ENCODE results near the gene SRMS.

SRMS gene

DNA sequence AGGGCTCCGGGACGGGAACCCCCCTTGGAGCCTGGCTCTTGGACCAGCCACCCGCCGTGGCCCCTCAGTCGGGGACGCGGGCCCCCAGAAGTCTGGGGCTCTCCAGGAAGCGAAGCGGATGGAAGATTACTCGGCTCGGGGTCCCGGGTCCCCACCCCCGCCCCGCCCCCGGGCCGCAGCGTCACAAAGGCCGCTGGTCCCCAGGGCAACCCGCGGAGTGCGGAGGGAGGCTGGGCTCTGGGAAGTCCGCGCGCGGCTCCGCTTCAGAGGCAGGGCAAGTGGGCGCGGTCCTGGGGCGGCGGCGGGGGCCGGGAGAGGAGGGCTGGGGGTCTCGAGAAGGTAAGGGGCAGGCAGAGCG lies 6.4 kb upstream of the SRMS start, which contains the start of gene FNDC11:
FNDC11 (plus strand) TSS at position 227 of the 358 bp plus-strand sequence. CDS start 1,505 bp downstream, outside the sequence.
- in situ Hi-C loops (cut with MboI; ENCODE audit: low sequenced_read_pairs): no loop called here

DNA sequence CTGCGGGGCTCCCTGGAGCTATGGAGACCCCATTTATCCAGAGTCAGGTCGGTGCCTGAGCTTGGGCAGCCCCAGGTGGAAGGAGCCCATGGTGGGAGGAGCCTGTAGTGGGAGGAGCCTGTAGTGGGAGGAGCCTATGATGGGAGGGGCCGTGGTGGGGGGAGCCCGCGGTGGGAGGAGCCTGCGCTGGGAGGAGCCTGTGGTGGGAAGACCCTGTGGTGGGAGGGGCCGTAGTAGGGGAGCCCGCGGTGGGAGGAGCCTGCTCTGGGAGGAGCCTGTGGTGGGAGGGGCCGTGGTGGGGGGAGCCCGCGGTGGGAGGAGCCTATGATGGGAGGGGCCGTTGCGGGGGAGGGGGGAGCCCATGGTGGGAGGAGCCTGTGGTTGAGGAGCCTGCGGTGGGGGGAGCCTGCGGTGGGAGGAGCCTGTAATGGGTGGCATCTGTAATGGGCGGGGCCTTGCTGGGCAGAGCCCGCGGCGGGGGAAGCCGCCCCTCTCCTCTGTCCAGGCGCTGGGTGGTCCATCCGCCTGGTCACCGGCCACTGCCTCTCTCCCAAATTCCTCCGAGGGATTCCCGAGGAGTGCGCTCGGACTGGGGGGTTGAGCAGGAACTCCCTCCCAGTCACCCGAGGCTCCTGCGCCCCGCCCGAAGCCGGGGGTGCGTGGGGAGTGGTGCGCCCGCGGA lies 5.8 kb upstream of the SRMS start:
- in situ Hi-C loops (cut with MboI; ENCODE audit: low sequenced_read_pairs): no loop called here

DNA sequence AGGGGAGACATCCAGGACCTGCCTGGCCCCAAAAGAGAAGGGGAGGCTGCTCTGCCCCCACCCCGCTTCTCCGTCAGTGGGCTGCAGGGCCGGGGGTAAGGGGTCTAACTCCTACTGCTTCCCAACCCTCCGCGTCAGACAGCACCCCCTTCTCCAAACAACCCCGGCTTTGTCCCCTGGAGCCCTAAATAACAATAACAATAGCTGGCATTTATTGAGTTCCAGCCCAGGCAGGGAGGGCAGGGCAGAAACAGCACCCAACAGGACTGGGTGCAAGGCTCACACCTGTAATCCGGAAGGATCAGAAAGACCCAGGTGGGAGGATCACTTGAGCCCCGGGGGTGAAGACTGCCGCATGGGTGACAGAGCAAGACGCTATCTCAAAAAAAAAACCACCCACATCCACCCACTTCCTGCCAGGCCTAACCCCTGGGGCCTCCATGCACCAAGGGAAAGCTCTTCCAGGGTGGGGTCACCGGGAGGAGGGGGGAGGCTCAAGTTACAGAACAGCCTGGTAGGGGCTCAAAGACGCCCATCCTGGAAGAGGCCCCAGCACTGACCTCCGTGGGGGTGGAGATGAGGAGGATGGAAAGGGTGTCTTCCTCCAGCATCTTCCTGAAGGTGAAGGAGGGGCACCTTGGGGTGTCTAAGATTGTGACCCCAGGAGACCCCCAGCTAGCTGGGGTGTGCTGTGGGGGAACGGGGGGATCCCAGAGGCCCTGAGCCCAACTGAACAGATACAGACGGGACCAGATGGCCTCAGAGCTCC lies 5.1 kb upstream of the SRMS start:
- in situ Hi-C loops (cut with MboI; ENCODE audit: low sequenced_read_pairs): no loop called here

DNA sequence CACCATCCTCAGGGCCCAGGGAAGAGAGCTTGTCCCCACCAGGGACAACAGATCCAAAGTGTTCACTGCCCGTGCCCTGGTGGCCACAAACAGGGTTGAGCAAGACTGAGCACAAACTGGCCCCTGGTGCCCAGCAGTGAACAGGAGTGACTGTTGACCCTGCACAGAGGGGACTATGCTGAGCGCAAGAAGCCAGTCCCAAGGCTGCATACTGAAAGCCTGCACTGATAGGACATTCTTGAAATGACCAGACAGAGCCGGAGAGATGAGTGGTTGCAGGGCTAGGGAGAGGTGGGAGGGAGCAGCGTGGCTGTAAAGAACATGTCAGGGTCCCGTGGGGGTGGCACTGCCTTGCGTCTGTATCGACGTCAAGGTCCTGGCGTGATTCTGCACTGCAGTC lies 3.5 kb upstream of the SRMS start:
- in situ Hi-C loops (cut with MboI; ENCODE audit: low sequenced_read_pairs): no loop called here

DNA sequence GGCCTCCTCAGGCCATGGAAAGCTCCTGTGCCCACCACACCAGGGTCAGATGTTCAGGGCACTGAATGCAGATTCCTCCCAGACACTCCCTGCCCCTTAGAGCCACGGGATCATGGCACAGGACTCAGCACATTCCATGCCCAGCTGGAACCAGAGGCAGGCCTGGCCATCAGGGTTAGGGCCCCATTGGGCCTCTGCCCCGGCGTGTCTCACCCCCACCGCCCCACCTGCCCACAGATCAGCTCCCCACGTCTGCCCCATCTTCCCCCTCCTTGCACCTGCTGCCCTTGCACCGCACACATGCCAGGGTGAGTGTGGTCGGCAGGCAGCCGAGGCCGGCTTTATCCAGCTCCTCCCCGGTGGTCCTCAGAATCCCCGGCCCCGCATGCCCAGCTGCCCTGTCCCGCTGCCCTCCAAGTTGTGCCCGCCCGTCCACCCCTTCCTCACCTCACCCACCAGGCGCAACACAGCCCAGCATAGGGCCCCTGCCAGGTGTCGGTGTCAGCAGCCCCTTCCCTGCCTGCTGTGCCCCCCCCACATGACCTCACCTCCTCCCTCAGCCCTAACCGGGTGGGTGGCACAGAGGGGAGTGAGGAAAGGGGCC lies 2.2 kb upstream of the SRMS start:
- in situ Hi-C loops (cut with MboI; ENCODE audit: low sequenced_read_pairs): no loop called here

DNA sequence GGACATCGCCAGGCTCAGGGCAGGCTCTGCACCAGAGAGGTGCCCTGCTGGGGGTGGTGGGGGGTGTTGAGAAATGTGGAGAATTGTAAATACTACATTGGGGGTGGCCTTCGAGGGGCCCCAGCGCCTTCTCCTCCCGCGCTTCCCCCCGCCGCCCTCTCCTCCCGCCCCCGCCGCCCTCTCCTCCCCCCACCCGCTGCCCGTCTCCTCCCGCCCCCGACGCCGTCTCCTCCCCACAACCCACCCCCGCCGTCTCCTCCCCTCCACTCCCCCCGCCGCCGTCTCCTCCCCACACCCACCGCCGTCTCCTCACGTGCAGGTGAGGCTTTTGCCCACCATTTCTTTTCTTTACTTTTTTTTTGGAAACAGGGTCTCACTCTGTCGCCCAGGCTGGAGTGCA lies 1.5 kb upstream of the SRMS start:
- in situ Hi-C loops (cut with MboI; ENCODE audit: low sequenced_read_pairs): no loop called here

DNA sequence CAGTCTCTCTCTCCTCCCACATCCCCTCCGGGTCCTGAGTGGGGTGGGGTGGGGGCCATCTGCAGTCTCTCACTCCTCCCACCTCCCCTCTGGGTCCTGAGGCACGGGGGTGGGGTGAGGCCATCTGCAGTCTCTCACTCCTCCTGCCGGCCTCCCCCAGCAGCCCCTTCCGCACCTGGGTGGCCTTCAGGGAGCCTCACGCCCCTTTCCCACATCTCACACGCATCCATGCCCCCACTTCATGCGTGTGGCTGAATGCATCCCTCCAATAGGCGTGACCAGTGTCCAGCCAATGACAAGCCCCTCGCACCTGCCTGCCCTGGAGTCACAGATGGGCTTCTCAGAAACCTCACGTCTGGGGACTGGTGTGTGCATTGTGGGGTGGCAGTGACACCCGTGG lies 993 bp upstream of the SRMS start:
- in situ Hi-C loops (cut with MboI; ENCODE audit: low sequenced_read_pairs): no loop called here

DNA sequence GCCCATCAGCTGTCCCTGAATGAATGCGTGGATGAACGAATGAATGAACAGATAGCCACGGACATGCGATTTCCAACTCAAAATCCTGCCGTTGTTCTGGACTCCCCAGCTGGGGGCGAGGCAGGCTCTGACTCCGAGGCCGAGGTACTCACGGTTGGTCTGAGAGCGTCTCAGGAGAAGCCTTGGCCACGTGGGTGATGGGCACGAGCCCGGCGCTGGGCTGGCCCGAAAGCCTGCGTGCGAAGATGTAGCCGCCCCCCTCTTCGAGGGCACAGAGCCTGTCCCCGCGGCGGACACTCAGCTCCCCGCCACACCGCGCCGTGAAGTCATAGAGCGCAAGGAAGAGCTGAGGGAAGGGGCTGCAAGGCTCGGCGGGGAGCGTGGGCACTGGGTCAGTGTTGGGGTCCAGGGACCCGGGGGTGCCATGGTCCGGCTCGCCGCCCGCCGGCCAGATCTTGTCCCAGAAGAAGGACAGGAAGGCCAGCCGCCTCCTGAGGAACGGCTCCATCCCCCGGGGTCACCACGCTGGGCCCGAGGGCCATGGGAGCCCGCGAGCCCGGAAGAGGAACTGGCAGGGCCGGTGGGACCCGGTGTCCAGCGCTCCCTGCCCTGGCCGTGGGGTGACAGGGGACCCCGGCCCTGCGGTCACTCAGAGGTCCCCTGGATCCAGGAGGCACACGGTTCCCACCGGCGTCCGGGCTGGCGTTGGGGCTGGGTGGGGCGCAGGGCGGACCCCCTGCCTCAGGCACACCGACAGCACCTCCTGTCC lies 409 bp downstream of the SRMS start:
- in situ Hi-C loops (cut with MboI; ENCODE audit: low sequenced_read_pairs): no loop called here

DNA sequence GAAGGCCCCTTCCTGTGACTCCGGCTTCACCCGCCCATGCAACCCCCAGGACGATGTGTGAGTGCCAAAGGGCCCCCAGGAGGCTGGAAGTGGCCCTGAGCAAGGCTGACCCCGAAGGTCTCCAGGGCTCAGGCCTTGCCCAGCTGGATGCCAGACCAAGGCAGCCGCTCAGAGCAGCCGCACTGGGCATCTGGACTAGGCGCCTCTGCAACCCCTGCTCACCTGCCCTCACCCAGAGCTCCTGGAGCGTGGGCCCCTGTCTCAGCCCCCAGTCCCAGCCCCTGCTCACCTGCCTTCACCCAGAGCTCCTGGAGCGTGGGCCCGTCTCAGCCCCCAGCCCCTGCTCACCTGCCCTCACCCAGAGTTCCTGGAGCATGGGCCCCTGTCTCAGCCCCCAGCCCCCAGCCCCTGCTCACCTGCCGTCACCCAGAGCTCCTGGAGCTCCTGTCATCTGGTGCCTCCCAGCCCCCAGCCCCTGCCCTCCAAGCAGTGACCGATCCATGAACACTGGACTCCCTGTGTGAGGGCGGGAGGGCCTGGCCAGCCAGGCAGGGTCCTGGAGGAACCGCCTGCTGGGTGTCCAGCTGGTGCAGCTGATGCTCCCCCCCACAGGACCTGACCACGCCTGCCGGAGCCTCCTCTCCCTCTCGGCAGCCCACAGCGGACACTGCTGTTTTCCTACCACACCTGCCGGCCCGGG lies 1.1 kb downstream of the SRMS start:
- in situ Hi-C loops (cut with MboI; ENCODE audit: low sequenced_read_pairs): no loop called here

DNA sequence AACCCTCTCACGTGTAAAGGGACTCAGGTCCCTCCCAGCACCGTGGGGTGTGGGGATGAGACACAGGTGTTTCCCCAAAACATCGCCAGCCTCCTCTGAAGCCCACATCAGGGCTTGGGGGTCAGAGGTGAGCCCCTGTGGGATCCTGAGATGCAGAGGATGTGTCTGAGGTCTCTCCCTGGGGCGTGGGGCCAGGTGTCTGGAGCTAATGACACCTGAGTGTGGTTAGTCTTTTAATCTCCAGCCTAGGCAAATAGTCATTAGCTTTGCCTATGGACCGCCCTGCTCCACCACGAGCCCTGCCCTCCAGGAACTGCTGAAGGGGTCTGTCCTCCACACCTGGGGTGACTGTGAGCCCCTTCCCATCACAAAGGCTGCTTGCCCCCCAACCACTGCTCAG lies 1.7 kb downstream of the SRMS start:
- in situ Hi-C loops (cut with MboI; ENCODE audit: low sequenced_read_pairs): no loop called here

DNA sequence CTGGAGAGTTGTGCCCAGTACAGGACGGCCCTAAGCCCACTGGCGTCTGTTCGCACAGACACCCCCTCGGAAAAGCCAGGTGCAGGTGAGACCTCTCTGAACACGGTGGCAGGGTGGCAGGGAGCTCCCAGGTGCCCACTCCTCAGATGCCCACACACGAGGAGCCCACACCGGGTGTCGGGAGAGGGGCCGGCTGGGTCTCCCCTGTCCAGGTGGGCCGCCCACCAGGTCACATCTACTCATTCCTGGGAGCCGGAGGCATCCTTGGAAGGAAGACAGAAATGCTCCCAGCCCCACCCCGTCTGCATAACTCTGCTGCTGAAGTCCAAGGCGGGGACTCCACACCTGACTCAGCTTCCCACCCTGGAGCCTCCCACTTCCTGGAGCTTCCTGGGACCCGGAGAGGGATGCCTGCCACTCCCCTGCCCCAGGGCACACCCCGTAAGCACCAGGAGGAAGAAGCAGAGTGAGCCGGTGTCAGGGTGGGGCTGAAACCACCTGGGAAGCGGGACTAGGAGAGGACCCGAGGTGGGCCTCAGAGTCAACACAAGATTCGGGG lies 2.5 kb downstream of the SRMS start:
- in situ Hi-C loops (cut with MboI; ENCODE audit: low sequenced_read_pairs): no loop called here

DNA sequence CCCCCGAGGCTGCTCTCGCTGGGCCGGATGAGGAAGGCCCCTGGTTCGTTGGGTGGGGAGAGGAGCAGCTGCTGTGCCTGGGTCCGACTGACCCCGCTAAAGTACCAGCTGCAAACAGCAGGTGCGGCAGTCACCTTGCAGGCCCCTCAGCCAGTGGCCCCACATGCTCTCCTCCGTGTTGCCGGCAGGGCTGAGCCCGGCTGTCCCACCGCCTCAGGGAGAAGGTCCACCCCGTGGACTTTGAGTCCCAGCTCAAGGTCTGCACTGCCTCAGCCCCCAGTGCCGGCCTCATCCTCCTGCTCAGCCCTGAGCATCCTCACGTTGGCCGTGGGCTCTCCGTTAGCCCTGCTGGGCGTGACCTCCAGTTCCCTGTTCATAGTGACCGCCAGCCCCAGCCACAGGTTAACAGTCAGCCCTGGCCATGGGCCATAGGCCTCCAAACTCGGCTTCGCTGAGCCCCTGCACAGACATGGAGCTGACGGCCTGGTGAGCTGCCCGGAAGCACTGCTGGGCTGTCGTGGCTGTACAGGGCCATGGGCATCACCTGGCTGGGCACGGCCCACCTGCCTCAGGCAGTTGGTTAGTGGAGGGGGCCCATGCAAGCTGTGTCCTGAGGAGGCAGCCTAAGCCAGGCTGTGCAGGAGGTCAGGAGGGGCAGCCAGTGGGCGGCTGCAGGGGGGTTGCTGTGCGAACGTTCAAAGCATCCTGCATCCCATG lies 3.1 kb downstream of the SRMS start:
- in situ Hi-C loops (cut with MboI; ENCODE audit: low sequenced_read_pairs): no loop called here

DNA sequence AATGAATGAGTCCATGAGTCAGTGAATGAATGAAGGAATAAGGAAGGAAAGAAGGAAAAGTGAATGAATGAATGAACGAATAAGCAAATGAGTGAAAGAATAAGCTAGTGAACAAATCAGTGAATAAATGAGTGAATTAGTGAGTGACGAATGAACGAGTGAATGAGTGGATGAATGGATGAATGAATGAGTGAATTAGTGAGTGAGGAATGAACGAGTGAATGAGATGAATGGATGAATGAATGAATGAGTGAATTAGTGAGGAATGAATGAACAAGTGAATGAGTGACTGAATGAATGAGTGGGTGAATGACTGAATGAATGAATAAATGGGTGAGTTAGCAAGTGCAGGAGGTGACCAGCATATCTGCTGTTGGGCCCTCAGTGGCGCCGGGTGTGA lies 3.8 kb downstream of the SRMS start:
- in situ Hi-C loops (cut with MboI; ENCODE audit: low sequenced_read_pairs): no loop called here

DNA sequence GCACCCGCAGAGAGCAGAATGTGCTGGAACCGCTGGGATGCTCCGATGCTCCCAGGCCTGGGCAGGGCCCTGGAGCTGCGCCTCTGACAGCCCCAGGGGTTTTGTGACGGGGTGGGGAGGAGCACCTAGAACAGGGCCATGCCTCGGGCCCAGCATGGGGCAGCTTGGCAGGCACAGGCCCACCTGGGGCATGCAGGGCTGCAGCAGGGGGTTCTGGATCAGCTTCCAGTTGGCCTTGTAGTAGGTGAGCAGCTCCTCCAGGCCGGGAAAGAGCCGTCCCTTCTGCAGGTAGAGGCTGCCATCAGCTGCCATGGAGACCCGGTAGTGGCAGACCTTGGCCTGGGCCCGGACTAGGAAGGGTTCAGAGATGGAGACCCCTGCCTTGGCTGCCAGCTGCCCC lies 4.4 kb downstream of the SRMS start:
- in situ Hi-C loops (cut with MboI; ENCODE audit: low sequenced_read_pairs): no loop called here

DNA sequence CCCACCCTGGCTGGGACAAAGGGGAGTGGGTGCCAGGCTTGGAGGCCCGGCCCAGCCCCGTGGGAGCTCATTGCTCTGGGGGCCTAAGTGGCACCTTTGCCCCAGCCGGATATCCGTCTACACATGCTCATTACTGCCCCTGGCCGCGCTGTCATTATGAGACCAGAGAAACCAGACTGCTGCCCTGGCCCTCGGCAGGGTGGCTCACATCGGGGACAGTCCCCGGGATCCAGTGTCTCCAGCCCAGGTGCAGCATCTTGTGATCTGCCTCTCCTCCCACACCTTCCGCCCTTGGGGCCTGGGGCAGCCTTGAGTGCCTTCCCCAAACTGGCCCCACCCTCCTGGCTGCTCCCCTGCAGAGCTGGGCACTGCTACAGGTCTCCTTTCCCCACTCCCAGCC lies 4.9 kb downstream of the SRMS start:
- in situ Hi-C loops (cut with MboI; ENCODE audit: low sequenced_read_pairs): no loop called here

DNA sequence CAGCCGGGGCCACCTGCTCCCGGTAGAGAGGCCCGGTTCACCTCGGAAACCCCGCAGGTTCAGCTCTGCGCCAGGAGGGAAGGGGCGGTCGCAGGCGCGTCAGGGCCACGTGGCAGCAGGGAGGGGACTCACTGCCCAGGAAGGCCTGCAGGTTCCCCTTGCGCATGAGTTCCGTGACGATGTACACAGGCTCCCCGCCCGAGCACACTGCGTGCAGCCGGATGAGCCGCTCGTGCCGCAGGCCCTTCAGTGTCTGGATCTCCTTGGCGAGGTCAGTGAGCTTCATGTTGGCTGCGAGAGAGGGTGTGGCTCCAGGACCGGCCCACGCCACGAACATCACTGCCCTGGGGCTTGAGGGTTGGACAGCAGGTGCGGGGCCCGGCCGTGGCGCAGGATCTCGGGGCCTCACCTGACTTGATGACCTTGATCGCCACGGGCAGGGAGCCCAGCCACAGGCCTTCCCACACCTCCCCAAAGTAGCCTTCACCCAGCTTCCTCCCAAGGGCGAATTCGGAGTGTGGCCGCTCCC lies 5.5 kb downstream of the SRMS start:
- in situ Hi-C loops (cut with MboI; ENCODE audit: low sequenced_read_pairs): no loop called here

DNA sequence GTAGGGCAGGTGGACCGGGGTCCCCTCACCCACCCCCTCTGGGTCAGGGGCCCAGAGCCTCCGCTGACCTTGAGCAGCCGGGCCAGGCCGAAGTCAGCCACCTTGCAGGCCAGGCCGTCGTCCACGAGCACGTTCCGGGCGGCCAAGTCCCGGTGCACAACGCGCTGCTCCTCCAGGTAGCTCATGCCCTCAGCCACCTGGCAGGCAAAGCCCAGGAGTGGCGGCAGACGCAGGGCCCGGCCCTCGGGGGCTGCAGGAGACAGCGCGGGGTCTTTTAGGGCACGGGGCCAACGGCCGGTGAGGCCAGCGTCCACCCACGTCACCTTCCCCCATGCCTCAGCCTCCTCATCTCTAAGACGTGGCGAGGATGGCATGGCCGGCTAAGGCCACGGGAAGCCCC lies 6.2 kb downstream of the SRMS start:
- in situ Hi-C loops (cut with MboI; ENCODE audit: low sequenced_read_pairs): no loop called here

DNA sequence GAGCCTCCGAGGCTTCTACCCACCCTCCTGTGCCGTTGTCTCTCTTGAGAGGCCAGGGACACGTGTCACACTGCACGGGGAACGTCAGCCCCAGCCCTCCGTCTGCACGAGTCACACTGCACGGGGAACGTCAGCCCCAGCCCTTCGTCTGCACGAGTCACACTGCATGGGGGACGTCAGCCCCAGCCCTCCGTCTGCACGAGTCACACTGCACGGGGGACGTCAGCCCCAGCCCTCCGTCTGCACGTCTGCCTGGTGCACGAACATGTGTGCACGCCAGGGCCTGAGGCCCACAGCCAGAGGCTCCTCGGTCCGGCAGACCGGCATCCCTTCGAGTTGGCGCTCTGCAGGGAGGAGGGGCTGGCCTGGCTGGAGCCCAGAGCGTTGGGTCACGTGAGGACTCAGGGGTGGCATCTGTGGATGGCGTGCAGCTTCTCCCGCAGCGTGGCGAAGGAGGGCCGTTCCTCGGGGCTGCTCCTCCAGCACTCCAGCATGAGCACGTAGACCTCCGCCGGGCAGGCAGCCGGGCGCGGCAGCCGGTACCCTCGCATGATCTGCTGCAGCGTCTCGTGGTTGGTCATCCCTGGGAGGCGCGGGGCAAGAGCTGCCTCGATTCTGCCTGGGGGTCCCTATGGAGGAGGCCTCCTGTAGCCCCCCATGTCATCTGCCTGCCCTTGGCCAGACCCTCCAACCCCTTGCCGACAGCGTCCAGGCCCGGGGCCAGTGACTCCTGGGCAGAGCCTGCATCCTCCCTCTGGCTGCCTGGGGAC lies 6.9 kb downstream of the SRMS start:
- in situ Hi-C loops (cut with MboI; ENCODE audit: low sequenced_read_pairs): no loop called here
